ENCODE measurements around the gene MED25. TPM values are rescaled to one million over a fixed set of nuclear protein-coding genes. Genes with fewer than 3 reads are reported as not detected.

The MED25 gene
- polyA plus RNA-seq, 1 donor from 2014 or later: 18.9 TPM

DNA sequence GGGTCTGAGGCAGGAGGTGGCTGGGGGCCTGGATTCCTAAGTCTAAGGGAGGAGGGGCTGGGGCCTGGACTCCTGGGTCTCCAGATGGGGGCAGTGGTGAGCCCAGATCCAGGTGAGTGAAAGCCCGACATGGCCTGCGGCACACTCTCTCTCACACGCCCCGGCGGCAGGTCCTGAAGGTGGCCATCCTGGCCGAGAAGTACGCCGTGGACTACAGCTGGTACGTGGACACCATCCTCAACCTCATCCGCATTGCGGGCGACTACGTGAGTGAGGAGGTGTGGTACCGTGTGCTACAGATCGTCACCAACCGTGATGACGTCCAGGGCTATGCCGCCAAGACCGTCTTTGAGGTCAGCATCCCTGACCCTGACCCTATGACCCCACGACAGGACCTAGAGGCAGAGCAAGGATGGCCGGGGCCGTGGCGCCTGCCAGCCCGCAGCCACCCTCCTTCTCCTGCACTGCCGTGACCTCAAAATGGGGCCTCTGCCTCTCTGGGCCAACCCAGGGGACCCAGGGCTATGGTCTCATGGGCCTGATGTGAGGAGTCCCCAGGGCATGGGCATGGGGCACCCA is 18.2 kb upstream of the MED25 start:
- Histone ChIP-seq H3K9ac (ENCODE audit: low read length) (no peak overlapping the region), H3K9me3 (ENCODE audit: low read length) (no peaks in the 10 kb centered on the region), H2AFZ (ENCODE audit: low read depth, low read length) (no peak overlapping the region), H3K36me3 (ENCODE audit: insufficient read depth, low read length) (no peaks in the 10 kb centered on the region), H3F3A (ENCODE audit: insufficient read depth, low read length, poor library complexity, severe bottlenecking) (no peaks in the 10 kb centered on the region), H4K20me1 (ENCODE audit: insufficient read depth) (no peaks in the 10 kb centered on the region), H3K4me2 (ENCODE audit: low read length) (no peak overlapping the region), H3K9me2 (ENCODE audit: insufficient read depth, low read length) (no peaks in the 10 kb centered on the region), H3K27me3 (ENCODE audit: insufficient read depth, low read depth, low read length) (no peaks in the 10 kb centered on the region), H3K27ac (ENCODE audit: low read length) (no peak overlapping the region), H3K79me2 (replicated peaks; ENCODE audit: insufficient read depth, low read length) (no peaks in the 10 kb centered on the region), H3K4me3 (ENCODE audit: low read length) (no peak overlapping the region)
- TF ChIP-seq SMC3 (conservative IDR thresholded peaks at IDR 0.05; ENCODE audit: poor library complexity): no peak
- TF ChIP-seq, protein P1, sequence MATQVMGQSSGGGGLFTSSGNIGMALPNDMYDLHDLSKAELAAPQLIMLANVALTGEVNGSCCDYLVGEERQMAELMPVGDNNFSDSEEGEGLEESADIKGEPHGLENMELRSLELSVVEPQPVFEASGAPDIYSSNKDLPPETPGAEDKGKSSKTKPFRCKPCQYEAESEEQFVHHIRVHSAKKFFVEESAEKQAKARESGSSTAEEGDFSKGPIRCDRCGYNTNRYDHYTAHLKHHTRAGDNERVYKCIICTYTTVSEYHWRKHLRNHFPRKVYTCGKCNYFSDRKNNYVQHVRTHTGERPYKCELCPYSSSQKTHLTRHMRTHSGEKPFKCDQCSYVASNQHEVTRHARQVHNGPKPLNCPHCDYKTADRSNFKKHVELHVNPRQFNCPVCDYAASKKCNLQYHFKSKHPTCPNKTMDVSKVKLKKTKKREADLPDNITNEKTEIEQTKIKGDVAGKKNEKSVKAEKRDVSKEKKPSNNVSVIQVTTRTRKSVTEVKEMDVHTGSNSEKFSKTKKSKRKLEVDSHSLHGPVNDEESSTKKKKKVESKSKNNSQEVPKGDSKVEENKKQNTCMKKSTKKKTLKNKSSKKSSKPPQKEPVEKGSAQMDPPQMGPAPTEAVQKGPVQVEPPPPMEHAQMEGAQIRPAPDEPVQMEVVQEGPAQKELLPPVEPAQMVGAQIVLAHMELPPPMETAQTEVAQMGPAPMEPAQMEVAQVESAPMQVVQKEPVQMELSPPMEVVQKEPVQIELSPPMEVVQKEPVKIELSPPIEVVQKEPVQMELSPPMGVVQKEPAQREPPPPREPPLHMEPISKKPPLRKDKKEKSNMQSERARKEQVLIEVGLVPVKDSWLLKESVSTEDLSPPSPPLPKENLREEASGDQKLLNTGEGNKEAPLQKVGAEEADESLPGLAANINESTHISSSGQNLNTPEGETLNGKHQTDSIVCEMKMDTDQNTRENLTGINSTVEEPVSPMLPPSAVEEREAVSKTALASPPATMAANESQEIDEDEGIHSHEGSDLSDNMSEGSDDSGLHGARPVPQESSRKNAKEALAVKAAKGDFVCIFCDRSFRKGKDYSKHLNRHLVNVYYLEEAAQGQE (IDR thresholded peaks at IDR 0.05; ENCODE audit: borderline replicate concordance): no peak
- TF ChIP-seq EZH2 (IDR thresholded peaks at IDR 0.05; ENCODE audit: borderline replicate concordance, insufficient read depth, low read length, poor library complexity, severe bottlenecking): no peak
- TF ChIP-seq TAF1 (IDR thresholded peaks at IDR 0.05; ENCODE audit: low read depth): no peak
- no peak for TF ChIP-seq RAD21 (conservative IDR thresholded peaks at IDR 0.05)
- no peak for TF ChIP-seq POLR2AphosphoS5 (IDR thresholded peaks at IDR 0.05)
- no peak for TF ChIP-seq MXI1 (conservative IDR thresholded peaks at IDR 0.05; ENCODE audit: poor library complexity, severe bottlenecking)
- TF ChIP-seq, protein P2, sequence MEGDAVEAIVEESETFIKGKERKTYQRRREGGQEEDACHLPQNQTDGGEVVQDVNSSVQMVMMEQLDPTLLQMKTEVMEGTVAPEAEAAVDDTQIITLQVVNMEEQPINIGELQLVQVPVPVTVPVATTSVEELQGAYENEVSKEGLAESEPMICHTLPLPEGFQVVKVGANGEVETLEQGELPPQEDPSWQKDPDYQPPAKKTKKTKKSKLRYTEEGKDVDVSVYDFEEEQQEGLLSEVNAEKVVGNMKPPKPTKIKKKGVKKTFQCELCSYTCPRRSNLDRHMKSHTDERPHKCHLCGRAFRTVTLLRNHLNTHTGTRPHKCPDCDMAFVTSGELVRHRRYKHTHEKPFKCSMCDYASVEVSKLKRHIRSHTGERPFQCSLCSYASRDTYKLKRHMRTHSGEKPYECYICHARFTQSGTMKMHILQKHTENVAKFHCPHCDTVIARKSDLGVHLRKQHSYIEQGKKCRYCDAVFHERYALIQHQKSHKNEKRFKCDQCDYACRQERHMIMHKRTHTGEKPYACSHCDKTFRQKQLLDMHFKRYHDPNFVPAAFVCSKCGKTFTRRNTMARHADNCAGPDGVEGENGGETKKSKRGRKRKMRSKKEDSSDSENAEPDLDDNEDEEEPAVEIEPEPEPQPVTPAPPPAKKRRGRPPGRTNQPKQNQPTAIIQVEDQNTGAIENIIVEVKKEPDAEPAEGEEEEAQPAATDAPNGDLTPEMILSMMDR (IDR thresholded peaks at IDR 0.05; ENCODE audit: poor library complexity, severe bottlenecking): no peak
- TF ChIP-seq EP300 (conservative IDR thresholded peaks at IDR 0.05; ENCODE audit: poor library complexity, severe bottlenecking): no peak

DNA sequence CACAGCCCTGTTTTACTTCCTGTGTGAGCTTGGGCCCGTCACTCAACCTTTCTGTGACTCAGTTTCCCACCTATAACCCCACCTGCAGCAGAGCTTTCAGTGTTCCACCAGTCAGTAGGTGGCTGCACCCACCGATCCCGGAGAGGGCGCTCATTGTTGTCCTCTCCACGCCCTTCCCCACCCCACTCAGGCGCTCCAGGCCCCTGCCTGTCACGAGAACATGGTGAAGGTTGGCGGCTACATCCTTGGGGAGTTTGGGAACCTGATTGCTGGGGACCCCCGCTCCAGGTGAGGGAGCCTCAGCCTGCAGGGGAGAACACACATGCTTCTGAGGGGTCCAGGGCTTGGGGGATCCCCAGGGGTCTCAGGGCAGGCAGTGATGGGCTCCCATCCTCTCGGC is 17.3 kb upstream of the MED25 start:
- no peaks in the 10 kb centered on the region for H4K20me1 ChIP-seq (ENCODE audit: insufficient read depth)
- no peaks in the 10 kb centered on the region for H3K79me2 ChIP-seq (replicated peaks; ENCODE audit: insufficient read depth, low read length)
- H3F3A ChIP-seq (ENCODE audit: insufficient read depth, low read length, poor library complexity, severe bottlenecking): no peaks in the 10 kb centered on the region
- no peak overlapping the region for H2AFZ ChIP-seq (ENCODE audit: low read depth, low read length)
- H3K4me3 ChIP-seq (ENCODE audit: low read length): no peak overlapping the region
- no peaks in the 10 kb centered on the region for H3K9me3 ChIP-seq (ENCODE audit: low read length)
- no peak overlapping the region for H3K9ac ChIP-seq (ENCODE audit: low read length)
- H3K27me3 ChIP-seq (ENCODE audit: insufficient read depth, low read depth, low read length): no peaks in the 10 kb centered on the region
- H3K27ac ChIP-seq (ENCODE audit: low read length): no peak overlapping the region
- no peaks in the 10 kb centered on the region for H3K9me2 ChIP-seq (ENCODE audit: insufficient read depth, low read length)
- H3K36me3 ChIP-seq (ENCODE audit: insufficient read depth, low read length): no peaks in the 10 kb centered on the region
- TF ChIP-seq POLR2AphosphoS5 (IDR thresholded peaks at IDR 0.05) (no peak), MXI1 (conservative IDR thresholded peaks at IDR 0.05; ENCODE audit: poor library complexity, severe bottlenecking) (no peak), EP300 (conservative IDR thresholded peaks at IDR 0.05; ENCODE audit: poor library complexity, severe bottlenecking) (no peak), RAD21 (conservative IDR thresholded peaks at IDR 0.05) (no peak), SMC3 (conservative IDR thresholded peaks at IDR 0.05; ENCODE audit: poor library complexity) (no peak), EZH2 (IDR thresholded peaks at IDR 0.05; ENCODE audit: borderline replicate concordance, insufficient read depth, low read length, poor library complexity, severe bottlenecking) (no peak), TAF1 (IDR thresholded peaks at IDR 0.05; ENCODE audit: low read depth) (no peak)
- TF ChIP-seq, protein P1 (IDR thresholded peaks at IDR 0.05; ENCODE audit: borderline replicate concordance): no peak
- TF ChIP-seq, protein P2 (IDR thresholded peaks at IDR 0.05; ENCODE audit: poor library complexity, severe bottlenecking): no peak
- H3K4me2 ChIP-seq (ENCODE audit: low read length): no peak overlapping the region
